SW 1271 (cell line): ENCODE results near the gene TAGLN2.

Experiments used
- DNase-seq, 2 experiments: peaks; one replicate each; lab custom pipeline; 2025; lab: John Stamatoyannopoulos, UW

TAGLN2 gene

GRCh38 chr1:159870704-159871103 lies 54.6 kb downstream of the TAGLN2 start:
- no peak for DNase-seq

GRCh38 chr1:159869607-159870006 lies 55.7 kb downstream of the TAGLN2 start:
- no peak for DNase-seq

DNA sequence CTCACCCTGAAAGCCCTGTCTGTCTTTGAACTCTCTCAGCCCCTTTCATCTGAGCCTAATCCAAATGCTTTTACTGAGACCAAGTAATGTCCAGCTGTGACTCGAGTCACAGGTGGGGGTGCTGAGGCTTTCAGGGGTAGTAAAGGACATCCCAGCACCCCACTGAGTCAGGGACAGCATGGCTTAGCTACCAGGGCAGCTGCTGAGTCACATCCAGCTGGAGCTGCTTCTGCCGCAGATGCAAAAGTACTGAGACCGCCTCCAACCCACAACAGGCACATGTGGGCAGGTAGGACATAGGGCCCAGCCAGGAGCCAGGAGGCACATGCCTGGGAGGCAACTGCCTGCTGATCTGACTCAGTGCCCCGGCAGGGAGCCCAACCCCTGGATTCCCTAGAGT lies 56.1 kb downstream of the TAGLN2 start:
- DNase-seq: no peak

- DNase-seq: no peak
These were observed 56.5 kb downstream of the TAGLN2 start for GRCh38 chr1:159868766-159869165.
